ENCODE data around the gene CREB5.
"Not testable (repeated sequence)": the region's sequence is repeated elsewhere in the genome, so short reads cannot be mapped to it uniquely, and the experiment has no call there.

Gene CREB5

GRCh38 chr7:28592861-28593260 is 180.5 kb downstream of the CREB5 start:
- no peaks in the 10 kb centered on the region for H3K9me3 Mint-ChIP-seq
- peaks cover 0 to 6% of the 10 kb centered on the region in 2 donors for H3K27me3 Mint-ChIP-seq
- no peaks in the 10 kb centered on the region for H3K36me3 Mint-ChIP-seq
- ATAC-seq (replicated peaks): no peak
- DNase-seq: no peak
- no peak overlapping the region for H3K4me3 Mint-ChIP-seq
- H3K27ac Mint-ChIP-seq: no peak overlapping the region
- H3K4me1 Mint-ChIP-seq: peaks cover 9 to 10% of the 10 kb centered on the region in 2 donors

- no peak for ATAC-seq (replicated peaks)
- peaks cover 0 to 1% of the 10 kb centered on the region in 2 donors for H3K9me3 Mint-ChIP-seq
- H3K4me3 Mint-ChIP-seq: no peak overlapping the region
- H3K27ac Mint-ChIP-seq: no peak overlapping the region
- no peak for DNase-seq
- peaks cover 9 to 10% of the 10 kb centered on the region in 2 donors for H3K4me1 Mint-ChIP-seq
- no peaks in the 10 kb centered on the region for H3K36me3 Mint-ChIP-seq
- H3K27me3 Mint-ChIP-seq: peaks cover 0 to 5% of the 10 kb centered on the region in 2 donors
These were observed 182.8 kb downstream of the CREB5 start for GRCh38 chr7:28595076-28595475.

- DNase-seq: no peak
- no peaks in the 10 kb centered on the region for H3K36me3 Mint-ChIP-seq
- peaks cover 0 to 1% of the 10 kb centered on the region in 2 donors for H3K9me3 Mint-ChIP-seq
- H3K27me3 Mint-ChIP-seq: peaks cover 0 to 5% of the 10 kb centered on the region in 2 donors
- no peak overlapping the region for H3K4me3 Mint-ChIP-seq
- H3K4me1 Mint-ChIP-seq: peaks cover 9% of the 10 kb centered on the region in 2 donors
- ATAC-seq (replicated peaks): no peak
- no peak overlapping the region for H3K27ac Mint-ChIP-seq
These were observed 183.5 kb downstream of the CREB5 start for GRCh38 chr7:28595801-28596200.

GRCh38 chr7:28596245-28596935 is 184.1 kb downstream of the CREB5 start:
- Mint-ChIP-seq H3K4me1 (peaks cover 3% of the 10 kb centered on the region in 2 donors), H3K36me3 (no peaks in the 10 kb centered on the region), H3K9me3 (peaks cover 0 to 1% of the 10 kb centered on the region in 2 donors), H3K27ac (no peak overlapping the region), H3K4me3 (no peak overlapping the region), H3K27me3 (peaks cover 0 to under 1% of the 10 kb centered on the region in 2 donors)
- DNase-seq: no peak
- no peak for ATAC-seq (replicated peaks)

GRCh38 chr7:28597284-28597683 is 185.0 kb downstream of the CREB5 start:
- no peaks in the 10 kb centered on the region for H3K27me3 Mint-ChIP-seq
- no peak for ATAC-seq (replicated peaks)
- H3K36me3 Mint-ChIP-seq: no peaks in the 10 kb centered on the region
- H3K9me3 Mint-ChIP-seq: peaks cover 0 to 1% of the 10 kb centered on the region in 2 donors
- no peak overlapping the region for H3K4me3 Mint-ChIP-seq
- no peak for DNase-seq
- H3K27ac Mint-ChIP-seq: no peak overlapping the region
- H3K4me1 Mint-ChIP-seq: peaks cover 0 to 2% of the 10 kb centered on the region in 2 donors

GRCh38 chr7:28598037-28598436 is 185.7 kb downstream of the CREB5 start:
- H3K27ac Mint-ChIP-seq; DNase-seq; H3K4me3 Mint-ChIP-seq; H3K9me3 Mint-ChIP-seq; H3K36me3 Mint-ChIP-seq; H3K4me1 Mint-ChIP-seq; ATAC-seq (replicated peaks); H3K27me3 Mint-ChIP-seq: not testable (repeated sequence)

GRCh38 chr7:28598586-28598985 is 186.3 kb downstream of the CREB5 start:
- peaks cover 0 to 1% of the 10 kb centered on the region in 2 donors for H3K9me3 Mint-ChIP-seq
- no peaks in the 10 kb centered on the region for H3K36me3 Mint-ChIP-seq
- H3K4me1 Mint-ChIP-seq: no peaks in the 10 kb centered on the region
- H3K27ac Mint-ChIP-seq: no peak overlapping the region
- H3K27me3 Mint-ChIP-seq: no peaks in the 10 kb centered on the region
- ATAC-seq (replicated peaks) (no peak), DNase-seq (no peak)
- H3K4me3 Mint-ChIP-seq: no peak overlapping the region

GRCh38 chr7:28599411-28599810 is 187.1 kb downstream of the CREB5 start:
- Mint-ChIP-seq H3K4me1 (no peaks in the 10 kb centered on the region), H3K4me3 (no peak overlapping the region), H3K27me3 (no peaks in the 10 kb centered on the region), H3K27ac (no peak overlapping the region), H3K9me3 (peaks cover 0 to 1% of the 10 kb centered on the region in 2 donors), H3K36me3 (no peaks in the 10 kb centered on the region)
- ATAC-seq (replicated peaks) (no peak), DNase-seq (no peak)

- H3K27ac Mint-ChIP-seq: no peak overlapping the region
These were observed 190.0 kb downstream of the CREB5 start for GRCh38 chr7:28602282-28602681.

GRCh38 chr7:28605427-28606085 is 193.2 kb downstream of the CREB5 start:
- H3K27me3 Mint-ChIP-seq: peaks cover 4 to 8% of the 10 kb centered on the region in 2 donors
- no peaks in the 10 kb centered on the region for H3K4me1 Mint-ChIP-seq
- H3K36me3 Mint-ChIP-seq: no peaks in the 10 kb centered on the region
- no peak for ATAC-seq (replicated peaks)
- H3K27ac Mint-ChIP-seq: no peak overlapping the region
- no peak overlapping the region for H3K4me3 Mint-ChIP-seq
- no peaks in the 10 kb centered on the region for H3K9me3 Mint-ChIP-seq
- DNase-seq: no peak

More at GRCh38 chr7:28602282-28602681, 190.0 kb downstream of the CREB5 start:
- DNase-seq (no peak), ATAC-seq (replicated peaks) (no peak)
- H3K27me3 Mint-ChIP-seq: peaks cover 4 to 5% of the 10 kb centered on the region in 2 donors
- H3K4me3 Mint-ChIP-seq: no peak overlapping the region
- H3K9me3 Mint-ChIP-seq: peaks cover 0 to 1% of the 10 kb centered on the region in 2 donors
- no peaks in the 10 kb centered on the region for H3K4me1 Mint-ChIP-seq
- no peaks in the 10 kb centered on the region for H3K36me3 Mint-ChIP-seq

GRCh38 chr7:28606421-28606820 is 194.1 kb downstream of the CREB5 start:
- no peak overlapping the region for H3K27ac Mint-ChIP-seq
- H3K4me1 Mint-ChIP-seq: no peaks in the 10 kb centered on the region
- peaks cover 4 to 12% of the 10 kb centered on the region in 2 donors for H3K27me3 Mint-ChIP-seq
- no peaks in the 10 kb centered on the region for H3K9me3 Mint-ChIP-seq
- ATAC-seq (replicated peaks): no peak
- H3K4me3 Mint-ChIP-seq: no peak overlapping the region
- H3K36me3 Mint-ChIP-seq: no peaks in the 10 kb centered on the region
- no peak for DNase-seq

- Mint-ChIP-seq H3K4me3 (no peak overlapping the region), H3K9me3 (no peaks in the 10 kb centered on the region), H3K27me3 (peaks cover 4 to 12% of the 10 kb centered on the region in 2 donors), H3K27ac (no peak overlapping the region), H3K36me3 (no peaks in the 10 kb centered on the region), H3K4me1 (no peaks in the 10 kb centered on the region)
- ATAC-seq (replicated peaks) (no peak), DNase-seq (no peak)
These were observed 195.5 kb downstream of the CREB5 start for GRCh38 chr7:28607855-28608193.

GRCh38 chr7:28608237-28608656 is 195.9 kb downstream of the CREB5 start:
- DNase-seq (no peak), ATAC-seq (replicated peaks) (no peak)
- H3K4me1 Mint-ChIP-seq: no peaks in the 10 kb centered on the region
- no peaks in the 10 kb centered on the region for H3K36me3 Mint-ChIP-seq
- H3K9me3 Mint-ChIP-seq: no peaks in the 10 kb centered on the region
- H3K27ac Mint-ChIP-seq: no peak overlapping the region
- peaks cover 4 to 12% of the 10 kb centered on the region in 2 donors for H3K27me3 Mint-ChIP-seq
- no peak overlapping the region for H3K4me3 Mint-ChIP-seq

- H3K4me1 Mint-ChIP-seq: no peaks in the 10 kb centered on the region
- DNase-seq (no peak), ATAC-seq (replicated peaks) (no peak)
- peaks cover 4 to 12% of the 10 kb centered on the region in 2 donors for H3K27me3 Mint-ChIP-seq
- no peak overlapping the region for H3K4me3 Mint-ChIP-seq
- no peaks in the 10 kb centered on the region for H3K9me3 Mint-ChIP-seq
- H3K27ac Mint-ChIP-seq: no peak overlapping the region
- H3K36me3 Mint-ChIP-seq: no peaks in the 10 kb centered on the region
These were observed 196.4 kb downstream of the CREB5 start for GRCh38 chr7:28608731-28609130.

- peaks cover 4 to 12% of the 10 kb centered on the region in 2 donors for H3K27me3 Mint-ChIP-seq
- no peak overlapping the region for H3K27ac Mint-ChIP-seq
- no peak for ATAC-seq (replicated peaks)
- H3K4me3 Mint-ChIP-seq: no peak overlapping the region
- no peak for DNase-seq
- H3K36me3 Mint-ChIP-seq: no peaks in the 10 kb centered on the region
- no peaks in the 10 kb centered on the region for H3K9me3 Mint-ChIP-seq
- H3K4me1 Mint-ChIP-seq: no peaks in the 10 kb centered on the region
These were observed 197.3 kb downstream of the CREB5 start for GRCh38 chr7:28609608-28610007.
